NCI-H1436 treated with DMSO at 0.1 percent for 48 hours (cell line): ENCODE measurements around the gene IGSF3.
"Not testable (repeated sequence)": the region's sequence is repeated elsewhere in the genome, so short reads cannot be mapped to it uniquely, and the experiment has no call there.

ENCODE experiments used
- DNase-seq: peaks from one replicate; lab custom pipeline; 2025; lab: John Stamatoyannopoulos, UW

Gene IGSF3

DNA sequence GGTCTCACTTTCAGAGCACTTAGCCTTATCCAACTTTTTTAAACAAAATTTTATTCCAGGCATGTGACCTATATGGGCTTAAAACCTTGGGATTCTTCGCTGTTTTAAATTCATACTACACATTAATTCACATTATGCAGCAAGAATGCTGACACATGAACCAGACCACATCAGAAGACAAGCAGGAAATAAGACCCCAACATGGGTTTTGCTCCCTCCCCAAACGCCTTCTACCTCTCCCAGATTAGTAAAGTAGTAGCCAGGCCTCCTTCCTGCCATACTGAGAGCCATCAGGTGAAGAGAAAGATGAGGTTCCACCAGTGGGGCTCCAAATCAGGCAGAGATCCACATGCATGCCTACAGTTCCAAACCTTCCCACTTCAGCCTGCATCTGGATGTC, 3.7 kb downstream of the IGSF3 start:
- no peak for DNase-seq

DNA sequence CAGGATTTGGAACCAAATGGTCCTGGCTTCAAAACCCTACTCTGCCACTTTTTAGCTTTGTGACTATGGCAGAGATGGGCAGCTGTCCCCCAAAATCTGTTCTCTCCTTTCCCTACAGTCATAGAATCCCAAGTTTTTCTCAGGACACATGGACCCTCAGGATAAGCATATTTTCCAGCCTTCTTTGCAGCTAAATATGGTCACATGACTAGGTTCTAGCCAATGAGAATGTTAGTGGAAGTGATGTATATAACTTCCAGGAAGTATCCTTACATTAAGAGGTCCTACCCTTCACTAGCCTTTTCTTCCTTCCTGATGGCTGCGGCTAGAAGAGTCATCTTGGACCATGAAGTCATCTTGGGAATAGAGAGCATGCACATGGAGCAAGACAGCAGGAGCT, 5.9 kb downstream of the IGSF3 start:
- DNase-seq = no peak

DNA sequence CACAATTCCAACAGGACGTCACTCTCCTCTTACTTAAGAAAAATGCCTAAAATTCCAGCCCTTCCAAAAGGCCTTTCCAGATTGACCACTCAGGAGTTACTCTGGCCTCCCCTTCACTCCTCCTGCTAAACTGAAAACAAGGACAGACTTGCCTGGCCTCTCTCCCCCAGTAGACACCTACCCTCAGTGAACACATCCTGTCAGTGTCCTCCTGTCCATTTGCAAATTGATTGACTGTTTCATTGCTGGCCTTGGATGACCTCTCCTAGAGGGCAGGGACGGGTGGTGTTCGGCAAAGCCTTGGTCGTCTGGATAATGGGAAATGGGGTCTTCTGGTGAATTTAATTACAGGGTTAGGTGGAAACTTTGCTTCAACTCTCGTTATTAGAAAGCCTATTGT, 8.9 kb downstream of the IGSF3 start:
- DNase-seq = not testable (repeated sequence)

DNA sequence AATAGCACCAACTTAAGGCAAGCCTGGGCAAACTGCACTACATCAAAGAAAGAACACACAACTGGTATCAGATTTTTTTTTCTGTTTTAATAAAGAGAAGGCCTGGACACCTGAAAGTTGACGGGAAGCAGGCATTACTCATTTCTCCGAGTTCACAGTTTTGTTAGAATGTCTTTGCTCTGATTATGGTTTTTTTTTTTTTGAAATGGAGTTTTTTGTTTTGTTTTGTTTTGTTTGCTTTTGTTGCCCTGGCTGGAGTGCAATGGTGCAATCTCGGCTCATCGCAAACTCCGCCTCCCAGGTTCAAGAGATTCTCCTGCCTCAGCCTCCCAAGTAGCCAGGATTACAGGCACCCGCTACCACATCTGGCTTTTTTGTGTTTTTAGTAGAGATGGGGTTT, 9.7 kb downstream of the IGSF3 start:
- not testable (repeated sequence) for DNase-seq

DNA sequence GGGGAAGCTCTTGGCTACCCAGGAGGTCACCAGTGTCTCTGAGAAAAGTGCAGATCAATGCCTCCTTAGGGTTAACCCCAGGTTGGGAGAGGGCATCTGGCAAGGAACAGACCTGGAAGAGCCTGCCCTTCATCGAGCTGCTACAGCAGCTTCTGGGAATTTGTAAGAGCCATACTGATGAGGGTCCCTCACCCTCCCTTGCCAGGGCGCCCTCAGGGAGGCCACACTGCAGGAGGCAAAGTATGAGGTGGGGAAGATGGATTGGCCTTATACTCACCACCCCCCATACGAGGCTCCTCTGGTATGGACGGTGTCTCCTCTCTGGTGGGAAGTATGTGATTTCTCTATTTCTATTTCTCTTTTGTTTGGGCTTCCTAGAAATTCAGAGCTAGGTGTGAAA, 13.2 kb downstream of the IGSF3 start:
- DNase-seq = no peak

DNA sequence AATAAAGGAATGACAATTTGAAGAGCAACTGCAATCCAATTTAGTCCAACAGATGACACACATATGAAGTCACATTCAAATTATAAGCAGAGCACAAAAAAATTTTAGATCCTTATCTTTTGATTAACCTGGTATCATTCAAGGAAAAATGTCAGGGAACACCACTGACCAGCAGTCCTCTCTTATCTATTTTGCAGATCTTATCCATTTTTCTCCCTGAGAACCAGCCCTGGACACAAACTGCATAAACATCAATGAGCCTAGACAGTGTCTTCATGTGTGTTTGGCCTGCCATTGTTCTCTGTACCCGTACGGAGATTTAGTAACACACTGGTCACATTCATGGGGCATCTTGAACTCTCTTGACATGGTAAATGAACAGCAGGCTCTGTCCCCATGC, 14.9 kb downstream of the IGSF3 start:
- DNase-seq = not testable (repeated sequence)

DNA sequence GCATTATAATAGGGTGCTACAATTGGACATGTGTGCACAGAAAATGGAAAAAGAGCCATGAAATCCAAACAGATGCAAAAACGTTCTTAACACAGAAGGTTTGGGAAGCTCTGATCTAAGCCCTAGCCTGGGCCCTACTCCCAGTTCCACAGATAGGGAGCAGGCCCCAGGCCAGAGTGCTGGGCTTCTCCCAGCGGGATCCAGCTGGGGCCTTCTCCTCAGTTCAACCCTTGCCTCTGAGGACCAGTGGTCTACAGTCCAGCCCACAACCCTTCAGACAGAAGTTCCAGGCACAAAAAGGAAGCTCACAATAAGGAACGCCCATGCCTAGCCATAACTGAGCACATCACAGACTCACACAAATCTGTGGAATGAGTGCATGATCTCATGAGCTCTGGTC, 16.8 kb downstream of the IGSF3 start:
- DNase-seq = not testable (repeated sequence)

DNA sequence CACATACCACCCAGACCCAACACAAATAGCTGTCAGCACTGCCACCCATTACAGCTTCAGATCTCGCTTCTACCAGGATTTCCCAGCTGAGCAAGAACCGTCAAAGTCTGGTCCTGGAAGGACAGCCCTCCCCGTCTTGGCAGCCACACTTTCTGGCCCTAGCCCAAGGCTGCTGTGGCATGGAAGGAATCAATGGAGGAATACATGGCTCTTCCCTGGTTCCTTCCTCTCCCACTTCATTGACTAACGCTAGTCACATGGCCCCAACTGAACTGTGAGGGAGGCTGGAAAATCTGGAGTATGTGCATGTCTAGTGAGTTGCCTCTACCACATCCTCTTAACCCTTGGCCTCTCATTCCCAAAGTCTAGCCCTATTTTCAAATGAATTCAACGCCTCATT, 18.5 kb downstream of the IGSF3 start:
- DNase-seq = not testable (repeated sequence)

DNA sequence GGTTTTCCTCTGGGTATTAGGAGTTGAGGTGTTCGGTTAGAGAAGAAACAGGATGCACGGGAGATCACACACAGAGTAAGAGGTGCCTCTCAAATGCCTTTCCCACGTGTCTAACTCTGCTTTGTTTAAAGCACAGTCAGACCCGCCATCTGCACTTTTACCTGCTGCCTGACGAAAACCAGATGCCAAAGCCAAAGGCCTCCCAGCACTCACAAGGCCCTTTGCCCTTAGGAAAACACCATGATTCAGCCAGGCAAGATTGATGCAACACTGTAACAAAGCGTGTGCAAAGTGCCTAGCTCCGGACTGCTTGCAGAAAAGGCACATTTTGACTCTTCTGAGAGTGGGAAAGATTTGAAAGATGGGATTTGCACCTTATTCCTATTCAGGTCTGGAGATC, 19.2 kb downstream of the IGSF3 start:
- not testable (repeated sequence) for DNase-seq

DNA sequence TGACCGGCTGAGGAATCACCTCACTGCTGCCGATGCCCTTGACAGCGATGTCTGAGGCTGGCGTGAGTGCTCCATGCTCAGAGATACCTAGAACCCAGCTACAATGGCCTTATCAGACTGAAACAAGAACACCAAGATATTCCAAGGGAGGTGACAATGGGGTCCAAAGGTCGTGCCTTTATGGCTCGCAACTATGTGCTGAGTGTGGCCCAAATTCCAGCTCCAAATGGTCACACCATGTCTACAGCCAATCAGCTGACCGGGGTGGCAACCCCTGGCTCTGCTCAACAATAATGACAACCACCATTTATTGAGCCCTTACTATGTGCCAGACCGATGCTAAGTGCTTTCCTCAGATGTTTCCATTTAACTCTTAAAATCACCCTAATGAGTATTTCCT, 20.3 kb downstream of the IGSF3 start:
- DNase-seq = not testable (repeated sequence)

DNA sequence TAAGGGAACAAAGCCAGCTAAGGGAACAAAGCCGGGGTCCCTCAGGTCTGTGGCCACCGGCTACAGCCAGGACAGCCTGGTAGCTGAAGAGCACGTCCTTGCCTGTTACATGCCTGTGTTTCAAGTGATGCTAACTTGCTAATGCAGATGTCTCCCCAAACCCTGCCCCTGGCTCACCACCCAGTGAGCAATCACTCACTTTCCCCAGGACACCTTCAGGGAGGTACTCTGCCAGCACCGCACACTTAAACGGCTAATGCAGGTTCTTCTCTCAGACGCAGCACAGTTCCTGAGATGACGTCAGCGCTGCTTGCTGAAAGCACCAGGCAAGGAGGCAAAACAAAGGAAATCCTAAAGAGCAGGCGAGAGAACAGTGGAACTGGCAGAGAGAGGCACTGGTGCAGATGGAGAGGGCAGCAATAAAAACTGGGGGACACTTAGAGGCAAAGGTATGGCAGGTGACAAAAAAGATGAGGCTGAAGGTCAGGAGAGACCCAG, 20.8 kb downstream of the IGSF3 start:
- DNase-seq = not testable (repeated sequence)

DNA sequence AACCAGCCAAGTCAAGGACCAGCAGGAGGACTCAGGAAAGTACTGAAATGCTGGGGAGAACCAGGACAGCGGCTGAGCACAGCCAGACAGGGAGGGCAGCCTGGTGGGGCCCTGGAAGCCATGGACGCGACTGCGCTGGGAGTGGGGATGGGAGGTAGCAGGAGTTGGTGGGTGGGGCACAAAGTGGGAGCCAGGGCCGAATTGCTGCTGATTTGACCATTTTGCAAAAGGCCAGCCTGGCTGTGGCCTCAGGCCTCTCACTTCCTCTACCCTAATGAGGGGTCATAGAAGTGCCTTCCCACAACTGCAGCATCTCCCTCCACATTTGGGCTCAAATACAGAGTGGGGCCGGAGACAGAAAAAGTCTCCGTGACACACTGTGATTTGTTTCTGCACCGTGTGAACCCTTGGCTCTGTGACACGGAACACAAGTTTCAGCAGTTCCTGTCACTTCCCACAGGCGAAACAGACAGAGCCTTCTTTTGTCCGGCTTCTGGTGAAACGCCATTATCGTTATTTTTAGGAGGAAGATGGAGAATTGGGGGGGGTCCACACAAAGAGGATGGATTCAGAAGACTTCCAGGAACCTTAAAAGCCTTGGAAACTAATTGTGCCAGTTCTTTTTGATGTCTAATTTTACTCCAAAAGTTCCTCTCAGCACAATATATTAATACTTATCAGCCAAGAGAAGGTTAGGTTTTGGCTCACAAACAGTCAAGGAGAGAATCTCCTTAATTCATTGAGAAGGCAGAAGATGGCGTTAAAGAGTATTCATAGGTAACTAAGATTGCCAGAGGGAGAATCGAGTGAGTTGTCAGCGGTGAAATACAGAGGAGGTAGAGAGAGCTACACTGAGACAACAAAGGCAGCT, 21.5 kb downstream of the IGSF3 start:
- not testable (repeated sequence) for DNase-seq

DNA sequence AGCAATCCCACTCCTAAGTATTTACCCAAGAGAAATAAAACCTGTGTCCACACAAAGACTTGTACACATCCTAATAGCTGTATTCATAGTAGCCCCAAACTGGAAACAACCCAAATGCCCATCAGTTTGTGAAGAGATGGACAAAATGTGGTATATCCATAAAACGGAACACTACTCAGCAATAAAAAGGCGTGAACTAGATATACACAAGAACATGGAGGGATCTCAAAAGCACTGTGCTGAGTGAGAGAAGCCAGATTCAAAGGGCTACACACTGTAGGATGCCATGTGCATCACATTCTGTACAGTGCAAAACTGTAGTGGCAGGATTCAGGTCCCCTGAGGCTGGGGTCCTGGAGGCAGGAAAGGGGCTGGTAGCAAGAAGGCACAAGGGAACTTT, 22.5 kb downstream of the IGSF3 start:
- not testable (repeated sequence) for DNase-seq

DNA sequence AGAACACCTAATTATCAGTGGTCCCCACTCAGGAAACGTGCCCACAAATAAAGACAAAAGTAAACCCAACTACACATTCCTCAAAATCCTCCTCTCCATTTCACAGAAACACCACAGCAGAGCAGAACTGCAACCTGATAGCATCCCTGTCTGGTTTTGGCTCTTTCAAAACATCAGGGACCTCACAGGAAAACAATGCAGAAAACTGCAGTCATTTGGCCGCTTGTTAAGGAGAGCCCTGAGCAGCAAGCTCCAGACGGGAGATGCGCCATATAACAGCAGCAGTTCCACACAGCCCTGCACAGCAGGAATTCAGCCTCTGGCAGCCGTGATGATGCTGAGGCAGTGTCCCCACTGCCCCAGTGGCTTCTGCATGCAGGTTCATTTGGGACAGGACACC, 23.4 kb downstream of the IGSF3 start:
- DNase-seq = not testable (repeated sequence)

DNA sequence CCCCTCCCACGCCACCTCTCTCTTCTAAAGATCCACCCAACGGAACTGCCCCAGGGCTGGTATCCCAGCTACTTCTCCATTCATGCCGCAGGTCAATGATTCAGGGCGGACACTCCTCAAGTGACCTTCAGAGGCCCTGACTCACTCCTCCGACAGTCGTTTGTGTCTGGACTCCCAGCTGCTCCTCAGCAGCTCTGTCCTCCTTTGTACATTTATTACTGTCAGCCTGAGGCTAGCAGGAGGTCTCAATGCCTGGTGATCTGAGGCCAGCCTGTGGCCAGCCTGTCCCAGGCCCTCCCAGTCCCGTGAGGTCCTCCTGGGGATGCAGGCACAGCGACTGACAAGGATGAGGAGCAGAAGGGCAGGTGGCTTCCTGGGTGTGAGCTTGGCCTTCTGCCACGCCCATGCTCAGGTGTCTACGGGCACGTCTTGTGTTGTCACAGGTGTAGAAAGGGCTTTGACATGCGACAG, 24.2 kb downstream of the IGSF3 start:
- not testable (repeated sequence) for DNase-seq

DNA sequence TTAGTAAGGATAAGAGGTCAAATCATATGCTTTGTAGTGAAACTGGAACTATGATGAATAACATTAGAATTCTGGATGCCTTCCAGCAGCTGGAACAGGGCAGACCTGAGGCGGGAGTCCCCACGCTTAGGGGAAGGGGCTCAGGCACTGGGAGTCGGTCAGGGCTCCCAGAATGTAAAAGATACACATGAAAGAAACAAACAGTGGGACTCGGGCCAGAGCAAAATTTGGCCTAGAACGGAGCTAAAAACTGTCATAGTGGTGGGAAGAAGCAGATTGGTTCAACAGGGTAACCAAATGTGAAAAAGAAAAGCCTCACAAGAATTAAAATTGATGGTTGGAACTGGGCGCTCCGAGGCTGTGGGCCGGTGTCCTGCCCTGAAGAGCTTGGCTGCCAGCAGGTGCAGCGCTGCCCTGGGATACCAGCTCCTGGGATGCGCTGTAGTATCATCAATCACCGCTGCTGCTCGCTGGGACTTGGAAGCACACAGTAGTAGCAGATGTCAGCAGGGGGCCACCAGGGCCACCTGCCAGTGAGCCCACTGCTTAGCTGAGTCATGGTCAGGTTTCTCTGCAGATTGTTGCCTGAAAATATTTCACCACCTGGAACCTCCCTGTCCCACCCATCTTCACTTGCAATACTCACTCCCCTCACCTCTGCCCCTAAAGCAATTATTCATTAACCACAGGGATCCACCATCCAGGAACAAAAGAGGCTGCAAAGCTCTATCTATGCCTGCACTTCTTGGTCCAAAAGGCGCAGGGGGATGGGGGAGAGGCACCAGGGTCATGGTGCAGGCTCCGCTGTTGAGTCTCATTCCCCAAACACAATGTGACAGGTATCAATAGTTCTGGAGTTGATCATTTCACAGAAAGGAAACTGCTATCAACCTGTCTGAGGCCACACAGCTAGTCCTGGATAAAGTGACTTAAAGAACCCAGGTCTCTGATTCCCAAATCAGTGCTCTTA, 24.9 kb downstream of the IGSF3 start:
- DNase-seq = not testable (repeated sequence)

DNA sequence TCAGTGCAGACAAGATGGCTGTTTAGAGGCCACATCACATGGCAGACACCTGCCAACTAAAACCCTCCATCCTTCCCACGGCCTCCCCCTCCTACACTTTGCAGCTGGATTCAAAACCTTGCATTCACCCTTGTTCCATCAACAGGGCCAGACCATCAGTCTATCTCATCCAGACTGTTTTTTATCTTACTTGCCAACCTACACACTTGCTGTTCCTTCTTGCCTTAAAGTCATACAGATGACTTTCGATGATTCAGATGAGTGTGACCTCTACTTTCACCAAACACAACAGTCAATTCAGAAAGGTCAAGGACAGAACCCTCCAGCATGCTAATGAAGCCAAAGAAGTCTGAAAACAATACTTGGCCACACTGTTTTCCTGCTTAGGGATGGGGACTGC, 29.9 kb downstream of the IGSF3 start:
- not testable (repeated sequence) for DNase-seq

DNA sequence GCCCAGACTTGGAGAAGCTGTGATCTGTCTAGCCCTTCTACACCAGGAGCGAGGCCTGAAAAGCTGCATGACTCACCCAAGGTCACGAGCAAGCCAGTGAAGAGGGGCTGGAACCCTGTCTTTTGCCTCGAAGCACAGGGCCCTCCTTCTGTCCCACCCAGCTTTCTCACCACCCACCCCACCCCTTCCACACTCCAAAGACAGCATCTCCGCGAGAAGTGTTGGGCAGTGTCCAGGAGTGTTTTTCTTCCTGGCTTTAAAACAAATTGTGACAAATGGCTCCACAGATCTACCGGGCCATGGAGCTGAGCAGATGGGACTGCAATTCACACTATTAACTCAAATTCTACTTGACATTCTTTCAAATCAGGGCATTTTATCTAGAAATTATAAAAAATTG, 30.9 kb downstream of the IGSF3 start:
- not testable (repeated sequence) for DNase-seq

DNA sequence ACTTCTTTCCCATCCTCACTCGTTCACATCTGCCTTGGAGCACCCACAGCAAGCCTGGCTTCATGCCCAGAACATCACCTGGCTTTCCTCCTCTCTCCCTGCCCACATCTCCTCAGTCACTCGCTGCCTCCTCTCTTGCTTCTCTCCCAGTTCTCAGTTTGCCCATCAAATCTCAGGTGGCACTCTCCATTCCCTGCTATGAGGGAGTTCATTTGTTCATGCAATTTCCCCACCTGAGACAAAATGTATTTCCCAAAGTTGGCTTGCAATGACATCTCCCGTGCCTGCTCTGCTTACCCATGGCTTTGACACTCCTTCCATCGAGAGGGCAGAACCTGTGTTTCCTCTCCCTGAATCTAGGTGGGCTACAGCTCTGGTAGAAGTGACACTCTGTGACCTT, 33.1 kb downstream of the IGSF3 start:
- DNase-seq = not testable (repeated sequence)

DNA sequence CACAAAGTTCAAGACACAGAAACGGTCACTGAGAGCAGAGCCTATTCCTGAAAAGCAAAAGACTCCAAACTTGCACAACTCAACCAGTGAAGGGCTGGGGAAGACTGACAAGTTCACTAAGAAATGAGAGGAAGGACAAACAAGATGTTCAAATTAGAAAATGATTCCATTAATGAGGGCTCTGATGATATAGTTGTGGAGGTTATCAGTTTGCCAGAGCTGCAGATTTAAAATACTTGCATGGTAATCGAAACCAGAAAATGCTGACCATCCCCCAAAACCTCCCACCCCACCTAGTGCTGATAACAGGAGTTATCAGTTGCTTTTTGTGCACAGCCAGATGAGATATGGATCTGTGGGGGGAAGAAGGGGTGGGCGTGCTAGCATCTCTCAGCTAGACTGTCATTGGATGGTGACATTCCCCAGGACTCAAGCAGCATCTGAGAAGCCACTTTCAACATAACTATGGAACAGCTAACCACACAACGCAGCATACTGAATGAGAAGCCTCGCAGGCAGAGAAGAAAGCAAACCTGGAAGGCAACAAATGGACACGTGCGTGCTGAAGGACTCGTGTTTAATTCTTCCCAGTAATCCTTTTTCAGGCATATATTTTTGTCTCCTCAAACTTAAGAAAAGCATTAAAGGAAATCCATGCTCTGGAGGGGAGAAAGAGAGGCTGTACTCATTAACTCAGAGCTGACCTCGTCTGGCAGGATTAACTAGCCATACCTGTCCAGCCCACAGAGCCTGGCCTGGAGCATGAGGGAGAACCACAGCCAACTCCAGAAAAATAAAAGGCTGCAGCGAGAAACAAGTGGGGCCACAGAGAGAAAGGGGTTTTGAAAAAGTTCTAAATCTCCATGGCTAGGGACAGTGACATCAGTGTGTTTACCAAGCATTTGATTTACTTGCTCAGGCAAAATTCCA, 35.3 kb downstream of the IGSF3 start:
- not testable (repeated sequence) for DNase-seq

DNA sequence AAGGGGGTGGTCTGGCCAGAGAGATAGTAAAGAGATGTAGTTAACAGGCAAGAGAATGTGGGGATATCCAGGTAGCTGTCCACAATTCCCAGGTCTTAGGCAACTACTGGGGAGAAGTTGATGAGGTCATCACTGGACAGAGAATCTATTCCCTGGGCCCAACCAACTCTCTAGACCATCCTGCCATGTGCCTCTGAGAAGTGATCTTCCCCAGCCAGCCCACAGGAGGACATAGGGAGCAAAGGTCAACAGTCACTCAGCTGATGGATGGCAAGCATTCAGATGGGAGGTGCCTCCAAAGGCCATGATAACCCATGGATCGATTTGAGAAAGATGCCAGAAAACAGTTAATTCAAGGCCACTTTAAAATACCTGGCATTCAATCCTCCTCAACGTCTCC, 36.0 kb downstream of the IGSF3 start:
- DNase-seq = not testable (repeated sequence)
